Epithelial cell of proximal tubule (primary cell): ENCODE results near the gene PTGES. TPM values are rescaled to one million over a fixed set of nuclear protein-coding genes. Genes with fewer than 3 reads are reported as not detected.
A peak's percentile ranks its signal among the peaks of the same experiment; 100 is the strongest.

Source experiments
- DNase-seq: peaks from one replicate; pipeline ENCODE4 v3.0.0-alpha.2; 2011; ENCODE audit warnings: low read depth
- H3K4me3 ChIP-seq: 2 replicates; pipeline ENCODE4 v1.5.1; 2011; ENCODE audit warnings: low read depth, mild to moderate bottlenecking, low read length
- CTCF ChIP-seq: conservative IDR thresholded peaks from 2 replicates; pipeline ENCODE4 v1.5.1; 2012; ENCODE audit warnings: low read depth, mild to moderate bottlenecking, low read length
- total RNA-seq: library from RNA; depleted of rRNA; stranded (reverse); fragments of >200 nt; gene quantifications from 2 replicates; pipeline ENCODE4 v1.2.3, GENCODE V29; 2015

Gene PTGES
- total RNA-seq, 1 donor from 2014 or later, result 33.6 TPM

GRCh38 chr9:129759804-129760502 lies 7.1 kb upstream of the PTGES start:
- no peak overlapping the region for H3K4me3 ChIP-seq
- no peak for TF ChIP-seq CTCF
- DNase-seq, result no peak

- no peak for TF ChIP-seq CTCF
- H3K4me3 ChIP-seq, result no peak overlapping the region
- DNase-seq, result no peak
Observed at GRCh38 chr9:129759319-129759718, 6.5 kb upstream of the PTGES start.

- TF ChIP-seq CTCF, result no peak
Observed at GRCh38 chr9:129757045-129757444, 4.2 kb upstream of the PTGES start.

GRCh38 chr9:129756191-129756590 lies 3.3 kb upstream of the PTGES start:
- TF ChIP-seq CTCF, result no peak
- no peak for DNase-seq

More at GRCh38 chr9:129757045-129757444, 4.2 kb upstream of the PTGES start:
- DNase-seq, result no peak
- H3K4me3 ChIP-seq, result no peak overlapping the region

GRCh38 chr9:129755151-129755550 lies 2.3 kb upstream of the PTGES start:
- no peak overlapping the region for H3K4me3 ChIP-seq
- DNase-seq, result no peak
- no peak for TF ChIP-seq CTCF

More at GRCh38 chr9:129756191-129756590, 3.3 kb upstream of the PTGES start:
- no peak overlapping the region for H3K4me3 ChIP-seq

GRCh38 chr9:129751841-129752801 lies 721 bp downstream of the PTGES start:
- TF ChIP-seq CTCF, result no peak
- H3K4me3 ChIP-seq, result peak overlapping the region; percentile 24
- DNase-seq, result no peak
